Karpas-422 (cell line): ENCODE data around the gene RNF175. TPM values are rescaled to one million over a fixed set of nuclear protein-coding genes. Genes with fewer than 3 reads are reported as not detected.

Experiments used
- DNase-seq: peaks from one replicate; pipeline ENCODE4 v3.0.0-alpha.2; 2015
- H2AFZ ChIP-seq: fragments of 200-600 bp; sonication (generic); 2 replicates; pipeline ENCODE4 v1.6.1; 2014; ENCODE audit warnings: antibody characterized with exemption, low read length, mixed read lengths
- H3K27ac ChIP-seq: fragments of 200-600 bp; sonication (generic); 2 replicates; pipeline ENCODE4 v1.5.1; 2014; ENCODE audit warnings: mild to moderate bottlenecking, low read length, moderate library complexity
- H3K27me3 ChIP-seq: fragments of 200-600 bp; sonication (generic); 2 replicates; pipeline ENCODE4 v1.6.1; 2014; ENCODE audit warnings: low read length, mixed read lengths
- H3K36me3 ChIP-seq: fragments of 200-600 bp; sonication (generic); 2 replicates; pipeline ENCODE4 v1.6.1; 2014; ENCODE audit warnings: low read length, mixed read lengths; ENCODE audit not compliant: insufficient read depth
- H3K4me1 ChIP-seq: fragments of 200-600 bp; sonication (generic); 2 replicates; pipeline ENCODE4 v1.6.1; 2014; ENCODE audit warnings: mild to moderate bottlenecking, low read length, mixed read lengths
- H3K4me2 ChIP-seq: fragments of 200-600 bp; sonication (generic); 2 replicates; pipeline ENCODE4 v1.6.1; 2014; ENCODE audit warnings: low read length, low read depth, mild to moderate bottlenecking; ENCODE audit not compliant: poor library complexity, severe bottlenecking
- H3K4me3 ChIP-seq: fragments of 200-600 bp; sonication (generic); 2 replicates; pipeline ENCODE4 v1.5.1; 2014; ENCODE audit warnings: mild to moderate bottlenecking, antibody characterized with exemption, low read length, mixed read lengths
- H3K79me2 ChIP-seq: fragments of 200-600 bp; sonication (generic); 2 replicates; pipeline ENCODE4 v1.6.1; 2014; ENCODE audit warnings: mild to moderate bottlenecking, low read length, mixed read lengths
- H3K9ac ChIP-seq: fragments of 200-600 bp; sonication (generic); 2 replicates; pipeline ENCODE4 v1.6.0; 2014; ENCODE audit warnings: low read length
- H3K9me2 ChIP-seq: fragments of 200-600 bp; sonication (generic), shearing (Covaris generic); replicated peaks from 2 replicates; pipeline ENCODE4 v1.6.0; 2014; ENCODE audit warnings: mild to moderate bottlenecking, low read length, moderate library complexity; ENCODE audit not compliant: insufficient read depth
- H3K9me3 ChIP-seq: fragments of 300-700, 200-600 bp; sonication (generic); 2 replicates; pipeline ENCODE4 v1.6.1; 2014; ENCODE audit warnings: low read length, mixed read lengths
- H4K20me1 ChIP-seq: fragments of 200-600 bp; sonication (generic); 2 replicates; pipeline ENCODE4 v1.6.1; 2014; ENCODE audit warnings: mild to moderate bottlenecking, antibody characterized with exemption, low read length, low read depth; ENCODE audit not compliant: insufficient read depth
- total RNA-seq: library from RNA; depleted of rRNA; stranded (reverse); fragments of >200 nt; shearing (Covaris generic); gene quantifications from 2 replicates; pipeline ENCODE4 v1.2.3, GENCODE V29; 2014; ENCODE audit warnings: low replicate concordance

The RNF175 gene
- total RNA-seq, 1 experiment from 2014 or later = 0.34 TPM

DNA sequence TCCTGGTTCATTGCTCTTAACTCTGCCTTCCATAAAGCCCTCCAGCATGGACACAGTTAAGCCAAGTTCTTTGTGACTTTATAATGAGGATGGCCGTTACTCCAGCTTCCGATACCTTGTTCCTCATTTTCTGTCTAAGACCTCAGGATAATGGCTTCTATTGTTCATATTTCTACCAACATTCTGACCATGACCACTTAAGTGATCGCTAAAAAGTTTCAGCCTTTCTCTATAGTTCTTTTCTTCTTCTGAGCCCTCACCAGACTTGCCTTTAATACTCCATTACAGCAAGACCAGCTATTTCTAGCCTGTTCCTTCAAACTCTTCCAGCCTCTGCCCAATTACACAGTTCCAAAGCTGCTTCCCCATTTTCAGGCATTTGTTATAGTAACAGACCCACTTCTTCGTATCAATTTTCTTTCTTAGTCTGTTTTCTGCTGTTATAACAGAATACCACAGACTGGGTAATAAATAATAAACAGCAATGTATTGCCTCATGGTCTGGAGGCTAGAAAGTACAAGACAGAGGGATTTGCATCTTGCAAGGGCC, 12.3 kb downstream of the RNF175 start:
- Histone ChIP-seq H3K4me2 (no peak overlapping the region), H3K36me3 (no peaks in the 10 kb centered on the region)

DNA sequence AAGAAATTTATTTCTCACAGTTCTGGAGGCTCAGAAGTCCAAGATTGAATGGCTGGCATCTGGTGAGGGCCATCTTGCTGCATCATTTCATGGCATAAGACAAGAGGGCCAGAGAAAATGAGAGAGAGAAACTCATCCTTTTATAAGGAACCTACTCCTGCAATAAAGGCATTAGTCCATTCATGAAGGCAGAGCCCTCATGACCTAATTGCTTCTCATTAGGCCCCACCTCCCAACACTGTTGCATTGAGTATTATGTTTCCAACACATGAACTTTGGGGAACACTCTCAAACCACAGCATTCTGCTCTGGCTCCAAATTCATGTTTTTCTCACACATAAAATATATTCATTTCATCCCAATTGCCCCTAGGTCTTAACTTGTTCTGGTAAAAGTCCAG, 14.2 kb downstream of the RNF175 start:
- Histone ChIP-seq H2AFZ (no peak overlapping the region), H3K9ac (no peak overlapping the region), H3K4me2 (no peak overlapping the region), H3K9me3 (peaks cover 4% of the 10 kb centered on the region; the same call in 1 of the 2 replicates), H3K27ac (no peak overlapping the region), H3K9me2 (no peaks in the 10 kb centered on the region), H4K20me1 (no peaks in the 10 kb centered on the region), H3K27me3 (peaks cover 4% of the 10 kb centered on the region; the same call in 1 of the 2 replicates), H3K4me1 (no peaks in the 10 kb centered on the region), H3K79me2 (no peaks in the 10 kb centered on the region), H3K36me3 (no peaks in the 10 kb centered on the region), H3K4me3 (no peak overlapping the region)
- no peak for DNase-seq

More for the DNA sequence above, 12.3 kb downstream of the RNF175 start:
- DNase-seq = no peak
- H4K20me1 ChIP-seq = no peaks in the 10 kb centered on the region
- H3K9ac ChIP-seq = no peak overlapping the region
- no peak overlapping the region for H3K27ac ChIP-seq
- no peaks in the 10 kb centered on the region for H3K79me2 ChIP-seq
- H3K27me3 ChIP-seq = no peaks in the 10 kb centered on the region
- H3K4me3 ChIP-seq = no peak overlapping the region
- no peaks in the 10 kb centered on the region for H3K4me1 ChIP-seq
- no peaks in the 10 kb centered on the region for H3K9me3 ChIP-seq
- H3K9me2 ChIP-seq = no peaks in the 10 kb centered on the region
- no peak overlapping the region for H2AFZ ChIP-seq

DNA sequence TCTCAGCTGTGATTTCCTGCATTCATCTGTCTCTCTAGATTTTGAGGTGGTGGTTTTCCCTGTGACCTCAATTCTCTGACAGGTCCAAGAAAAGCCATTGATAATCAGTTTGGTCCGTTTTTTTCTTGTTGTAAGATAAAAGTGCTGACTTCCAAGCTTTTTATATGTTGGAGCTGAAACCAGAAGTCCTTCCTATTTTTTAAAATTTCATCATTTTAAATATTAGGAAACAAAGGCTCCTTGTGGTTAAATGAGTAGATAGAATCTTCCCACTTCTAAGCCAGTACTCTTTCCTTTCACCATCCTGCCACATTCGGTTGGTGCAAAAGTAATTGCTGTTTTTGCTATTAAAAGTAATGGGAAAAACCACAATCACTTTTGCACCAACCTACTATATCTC, 18.3 kb downstream of the RNF175 start:
- H3K9me3 ChIP-seq = peaks cover 7% of the 10 kb centered on the region; the same call in 1 of the 2 replicates
- no peak overlapping the region for H3K4me3 ChIP-seq
- H3K27me3 ChIP-seq = peaks cover 4% of the 10 kb centered on the region; the same call in 1 of the 2 replicates
- H3K4me1 ChIP-seq = no peaks in the 10 kb centered on the region
- no peak overlapping the region for H2AFZ ChIP-seq
- H3K27ac ChIP-seq = no peak overlapping the region
- no peak overlapping the region for H3K4me2 ChIP-seq
- DNase-seq = no peak
- H3K9ac ChIP-seq = no peak overlapping the region
- H3K36me3 ChIP-seq = no peaks in the 10 kb centered on the region
- H4K20me1 ChIP-seq = no peaks in the 10 kb centered on the region
- no peaks in the 10 kb centered on the region for H3K79me2 ChIP-seq
- H3K9me2 ChIP-seq = no peaks in the 10 kb centered on the region

DNA sequence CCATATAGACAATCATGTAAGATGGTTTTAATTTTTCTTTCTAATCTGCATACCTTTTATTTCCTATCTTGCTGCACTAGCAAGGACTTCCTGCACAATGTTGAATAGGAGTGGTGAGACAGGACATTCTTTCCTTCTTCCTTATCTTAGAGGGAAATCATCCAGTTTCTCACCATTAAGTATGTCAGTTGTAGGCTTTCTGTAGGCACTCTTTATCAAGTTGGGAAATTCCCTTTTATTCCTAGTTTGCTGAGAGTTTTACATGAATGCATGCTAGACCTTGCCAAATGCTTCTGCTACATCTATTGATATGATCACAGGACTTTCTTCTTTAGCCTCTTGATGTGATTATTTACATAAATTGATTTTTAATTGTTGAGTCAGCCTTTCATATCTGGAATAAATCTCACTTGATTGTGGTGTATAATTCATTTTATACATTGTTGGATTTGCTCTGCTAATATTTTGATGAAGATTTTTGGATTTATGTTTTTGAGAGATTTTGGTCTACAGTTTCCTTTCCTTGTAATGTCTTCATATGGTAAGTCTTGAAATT, 23.8 kb downstream of the RNF175 start:
- H2AFZ ChIP-seq = no peak overlapping the region

DNA sequence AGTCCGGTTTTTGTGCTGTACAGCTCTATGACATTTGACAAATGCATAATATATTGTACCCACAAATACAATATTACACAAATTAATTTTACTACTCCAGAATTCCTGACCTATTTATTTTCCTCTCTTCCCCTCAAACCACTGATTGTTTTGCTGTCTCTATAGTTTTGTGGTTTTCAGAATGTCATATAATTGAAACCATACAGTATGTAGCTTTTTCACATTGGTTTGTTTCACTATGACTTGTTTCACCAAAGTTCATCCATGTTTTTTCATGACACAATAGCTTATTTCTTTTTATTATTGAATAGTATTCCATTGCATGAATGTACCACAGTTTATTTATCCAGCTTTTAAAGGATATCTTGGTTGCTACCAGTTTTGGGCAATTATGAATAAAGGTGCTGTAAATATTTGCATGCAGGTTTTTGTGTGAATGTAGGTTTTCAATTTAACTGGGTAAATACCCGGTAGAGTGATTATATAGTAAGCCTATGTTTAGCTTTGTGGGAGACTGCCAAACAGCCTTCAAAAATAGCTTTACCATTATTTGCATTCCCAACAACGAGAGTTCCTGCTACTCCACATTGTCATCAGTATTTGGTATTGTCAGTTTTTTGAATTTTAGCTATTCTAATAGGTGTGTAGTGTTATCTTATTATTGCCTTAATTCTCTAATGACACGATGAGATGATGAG, 25.9 kb downstream of the RNF175 start:
- no peaks in the 10 kb centered on the region for H4K20me1 ChIP-seq
- no peaks in the 10 kb centered on the region for H3K27me3 ChIP-seq
- H3K27ac ChIP-seq = no peak overlapping the region
- H3K4me2 ChIP-seq = no peak overlapping the region
- no peak overlapping the region for H2AFZ ChIP-seq
- H3K4me1 ChIP-seq = peaks cover 33% of the 10 kb centered on the region
- H3K9ac ChIP-seq = no peak overlapping the region
- no peaks in the 10 kb centered on the region for H3K36me3 ChIP-seq
- H3K9me3 ChIP-seq = no peaks in the 10 kb centered on the region
- DNase-seq = no peak
- no peaks in the 10 kb centered on the region for H3K9me2 ChIP-seq
- H3K79me2 ChIP-seq = no peaks in the 10 kb centered on the region
- no peak overlapping the region for H3K4me3 ChIP-seq

More for the DNA sequence above, 23.8 kb downstream of the RNF175 start:
- Histone ChIP-seq H3K4me1 (peaks cover 13% of the 10 kb centered on the region), H3K27ac (no peak overlapping the region), H3K9me3 (peaks cover 6% of the 10 kb centered on the region; the same call in 1 of the 2 replicates), H3K9me2 (no peaks in the 10 kb centered on the region), H3K4me3 (no peak overlapping the region), H3K9ac (no peak overlapping the region), H3K27me3 (peaks cover under 1% of the 10 kb centered on the region; the same call in 1 of the 2 replicates), H3K36me3 (no peaks in the 10 kb centered on the region), H3K79me2 (no peaks in the 10 kb centered on the region), H4K20me1 (no peaks in the 10 kb centered on the region), H3K4me2 (no peak overlapping the region)
- no peak for DNase-seq

DNA sequence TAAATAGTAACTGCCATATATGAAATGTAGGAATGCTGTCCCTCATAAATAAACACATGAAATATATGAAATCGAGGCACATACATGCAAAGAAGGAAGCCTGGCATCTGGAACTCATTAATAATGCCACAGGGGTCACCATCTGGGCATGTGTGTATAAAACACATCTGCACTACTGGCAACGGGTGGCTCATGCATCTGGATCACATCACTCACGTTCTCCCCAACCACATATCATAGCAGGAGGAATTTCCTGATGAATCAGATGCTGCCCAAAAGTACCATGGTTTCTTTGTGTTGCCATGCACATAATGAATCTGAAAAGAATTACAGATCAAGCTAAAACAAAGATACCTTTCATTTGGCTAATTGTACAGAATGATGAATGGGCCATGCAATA, 28.6 kb downstream of the RNF175 start:
- DNase-seq = no peak
- Histone ChIP-seq H3K9me3 (no peaks in the 10 kb centered on the region), H3K9ac (no peak overlapping the region), H3K27me3 (no peaks in the 10 kb centered on the region), H3K9me2 (no peaks in the 10 kb centered on the region), H3K4me3 (no peak overlapping the region), H3K4me1 (peaks cover 60% of the 10 kb centered on the region), H3K27ac (no peak overlapping the region), H3K79me2 (no peaks in the 10 kb centered on the region), H3K4me2 (no peak overlapping the region), H2AFZ (no peak overlapping the region), H4K20me1 (no peaks in the 10 kb centered on the region), H3K36me3 (no peaks in the 10 kb centered on the region)

DNA sequence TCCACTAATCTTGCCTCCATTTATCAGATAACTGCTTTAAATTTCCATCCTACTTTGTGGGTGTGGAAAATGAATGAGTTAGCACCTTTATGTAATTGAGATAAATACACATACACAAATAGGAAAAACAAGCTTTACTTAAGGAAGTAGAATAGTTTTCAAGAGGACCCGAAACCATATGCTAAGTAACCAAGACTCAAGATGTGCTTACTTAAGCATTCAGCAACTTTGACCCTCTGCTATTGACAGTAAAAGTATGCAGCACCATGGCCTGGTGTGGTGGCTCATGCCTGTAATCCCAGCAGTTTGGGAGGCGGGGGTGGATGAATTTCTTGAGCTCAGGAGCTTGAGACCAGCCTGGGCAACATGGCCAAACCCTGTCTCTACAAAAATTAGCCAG, 29.9 kb downstream of the RNF175 start:
- no peaks in the 10 kb centered on the region for H4K20me1 ChIP-seq
- H3K4me2 ChIP-seq = no peak overlapping the region
- no peak overlapping the region for H3K4me3 ChIP-seq
- no peak overlapping the region for H3K27ac ChIP-seq
- H3K36me3 ChIP-seq = no peaks in the 10 kb centered on the region
- no peak overlapping the region for H3K9ac ChIP-seq
- no peak overlapping the region; the same call in 1 of the 2 replicates for H2AFZ ChIP-seq
- no peaks in the 10 kb centered on the region for H3K9me3 ChIP-seq
- peak; percentile 51 for DNase-seq
- H3K4me1 ChIP-seq = peaks cover 64% of the 10 kb centered on the region
- H3K9me2 ChIP-seq = no peaks in the 10 kb centered on the region
- H3K79me2 ChIP-seq = no peaks in the 10 kb centered on the region
- no peaks in the 10 kb centered on the region for H3K27me3 ChIP-seq

DNA sequence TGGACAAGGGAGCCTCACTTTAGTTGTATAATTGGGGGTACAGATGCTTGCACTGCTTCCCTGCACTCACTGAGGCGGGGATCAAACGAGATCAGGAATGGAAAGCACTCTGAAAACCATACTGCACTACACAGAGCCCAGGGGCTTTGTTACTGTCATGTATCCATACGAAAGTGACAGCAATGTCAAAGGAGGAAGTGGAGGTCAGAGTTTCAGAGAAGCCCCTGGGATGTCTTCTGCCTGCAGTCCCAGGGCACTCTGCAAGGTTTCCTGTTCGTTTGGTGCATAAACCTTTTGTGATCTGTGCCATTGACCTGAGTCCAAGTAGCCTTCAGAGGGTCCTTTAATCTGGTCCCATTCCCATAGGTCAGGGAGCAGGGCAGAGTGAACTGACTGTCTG, 31.2 kb downstream of the RNF175 start:
- H3K79me2 ChIP-seq = no peaks in the 10 kb centered on the region
- H3K27ac ChIP-seq = peak overlapping the region; percentile 75
- peaks cover 59% of the 10 kb centered on the region for H3K4me1 ChIP-seq
- no peaks in the 10 kb centered on the region for H3K27me3 ChIP-seq
- peak overlapping the region; percentile 37 for H3K9ac ChIP-seq
- DNase-seq = peak; percentile 79
- H4K20me1 ChIP-seq = no peaks in the 10 kb centered on the region
- H3K36me3 ChIP-seq = no peaks in the 10 kb centered on the region
- H3K9me2 ChIP-seq = no peaks in the 10 kb centered on the region
- no peaks in the 10 kb centered on the region for H3K9me3 ChIP-seq
- peak overlapping the region; percentile 81 for H2AFZ ChIP-seq
- peak overlapping the region; percentile 74 for H3K4me2 ChIP-seq
- H3K4me3 ChIP-seq = peak overlapping the region; percentile 43
